GM10266 (cell line): ENCODE results near the gene TRIOBP.
A peak's percentile ranks its signal among the peaks of the same experiment; 100 is the strongest.

Source experiments
- DNase-seq: peaks from one replicate; pipeline ENCODE4 v3.0.0; 2012; ENCODE audit errors: extremely low spot score
- CTCF ChIP-seq: IDR thresholded peaks from 2 replicates; pipeline ENCODE4 v1.5.1; 2012; ENCODE audit warnings: mild to moderate bottlenecking, low read depth; ENCODE audit not compliant: control insufficient read depth, insufficient read depth; ENCODE audit errors: missing control alignments

The TRIOBP gene

GRCh38 chr22:37672920-37673455, 23.9 kb upstream of the TRIOBP start:
- no peak for DNase-seq
- TF ChIP-seq CTCF = no peak

- TF ChIP-seq CTCF = no peak
These were observed 22.6 kb upstream of the TRIOBP start for GRCh38 chr22:37674248-37674647.

GRCh38 chr22:37674951-37675929, 21.6 kb upstream of the TRIOBP start, which contains the start of gene LGALS1:
Gene LGALS1, plus strand, starts transcription at chr22:37675636. Its CDS starts 67 bp downstream, at chr22:37675703.
- no peak for TF ChIP-seq CTCF
- DNase-seq = peak; percentile 83

More at GRCh38 chr22:37674248-37674647, 22.6 kb upstream of the TRIOBP start:
- DNase-seq = no peak

GRCh38 chr22:37675930-37676735, 20.7 kb upstream of the TRIOBP start:
- DNase-seq = no peak
- no peak for TF ChIP-seq CTCF

- no peak for TF ChIP-seq CTCF
- DNase-seq = peak; percentile 84
These were observed 19.9 kb upstream of the TRIOBP start for GRCh38 chr22:37676736-37677492.

- no peak for TF ChIP-seq CTCF
- no peak for DNase-seq
These were observed 19.3 kb upstream of the TRIOBP start for GRCh38 chr22:37677493-37677974.
